GM21447 (cell line): ENCODE measurements around the gene ZSCAN31.
A peak's percentile ranks its signal among the peaks of the same experiment; 100 is the strongest.

Experiments
- ATAC-seq: cut with Tn5 transposase; IDR thresholded peaks from one replicate; pipeline ENCODE4 v1.9.1; 2021; ENCODE audit not compliant: unreplicated experiment

Gene ZSCAN31

DNA sequence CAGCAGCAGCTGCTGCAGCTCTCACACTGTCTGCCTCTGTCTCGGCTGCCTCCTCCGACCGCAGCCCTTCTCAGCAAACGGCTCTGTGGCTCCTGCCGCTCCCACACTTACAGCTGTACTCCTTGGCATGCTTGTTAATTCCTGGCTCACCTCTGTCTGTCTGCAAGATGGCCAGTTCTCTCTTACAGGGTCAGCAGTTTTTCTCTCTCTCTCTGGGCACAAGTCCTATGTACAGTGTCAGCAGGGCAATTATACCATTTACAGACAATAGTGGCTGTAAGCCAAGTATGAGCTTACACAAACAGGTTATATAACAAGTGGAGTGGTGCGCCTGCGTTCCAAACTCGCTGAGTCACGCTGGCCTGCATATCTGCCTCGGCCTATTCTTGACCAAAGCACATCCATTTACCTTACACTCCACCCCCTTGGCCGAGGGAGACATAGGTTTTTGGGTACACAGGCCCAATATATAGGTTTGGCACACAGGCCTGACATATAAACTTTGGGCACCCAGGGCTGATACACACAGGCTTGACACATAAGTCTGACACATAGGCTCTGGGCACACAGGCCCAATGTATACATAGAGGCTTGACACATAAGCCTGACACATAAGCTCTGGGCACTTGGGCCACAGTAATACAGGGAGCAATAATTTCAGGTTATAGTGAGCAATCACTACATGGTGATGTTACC is 18.2 kb upstream of the ZSCAN31 start:
- no peak for ATAC-seq

DNA sequence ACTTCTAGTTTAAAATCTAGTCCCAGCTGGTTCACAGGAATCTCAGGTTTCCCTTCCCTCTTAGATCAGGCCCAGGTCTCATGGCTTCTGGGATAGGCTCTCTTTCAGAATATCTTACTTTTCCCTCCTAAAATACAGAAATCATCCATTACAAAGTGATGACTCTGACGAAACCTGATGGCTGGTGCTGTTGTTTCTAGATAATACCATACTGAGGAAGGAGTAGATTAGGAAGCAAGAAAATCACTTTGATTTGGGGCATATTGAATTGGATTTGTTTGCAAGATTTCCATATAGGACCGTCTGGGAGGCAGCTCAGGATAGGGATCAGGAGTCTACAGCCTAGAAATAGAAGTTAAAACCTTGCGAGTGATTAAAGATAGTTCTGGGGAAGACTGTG is 17.4 kb upstream of the ZSCAN31 start:
- no peak for ATAC-seq

DNA sequence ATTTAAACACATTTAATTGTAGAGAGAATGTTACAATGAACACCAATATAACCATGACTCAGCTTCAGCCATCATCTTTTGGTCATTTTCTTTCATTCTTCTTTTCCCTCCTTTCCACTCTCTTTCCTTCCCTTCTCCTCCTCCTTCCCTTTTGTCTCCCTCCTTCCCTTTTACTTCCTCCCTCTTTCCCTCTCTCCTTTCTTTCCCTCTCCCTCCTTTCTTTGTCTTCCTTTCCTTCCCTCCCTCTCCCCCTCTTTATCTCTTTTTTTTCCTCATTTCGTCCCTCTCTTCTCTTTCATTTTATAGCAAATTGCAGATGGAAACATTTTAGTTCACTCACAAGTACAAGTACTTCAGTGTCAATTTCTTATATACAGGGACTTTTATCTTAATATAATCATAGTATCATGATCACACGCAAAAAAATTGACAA is 15.6 kb upstream of the ZSCAN31 start:
- no peak for ATAC-seq

DNA sequence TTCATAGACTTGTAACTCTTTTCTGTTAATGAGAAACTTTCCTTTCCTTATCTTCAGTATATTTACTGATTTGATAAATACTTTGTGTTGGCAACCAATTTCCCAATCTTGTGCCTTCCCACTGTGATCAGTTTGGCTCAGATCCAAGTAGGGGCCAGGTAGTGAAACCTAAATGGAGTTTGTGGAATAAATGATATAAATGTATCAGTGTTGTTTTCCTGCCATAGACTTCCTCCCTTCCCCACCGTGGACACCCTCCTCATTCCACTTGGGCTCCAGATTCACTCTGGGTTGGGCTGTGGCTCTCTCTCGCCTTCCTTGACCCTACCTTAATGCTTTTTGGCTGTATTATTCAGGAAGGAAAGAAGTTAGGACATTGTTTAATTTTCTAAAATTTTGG is 15.1 kb upstream of the ZSCAN31 start:
- ATAC-seq, result no peak

DNA sequence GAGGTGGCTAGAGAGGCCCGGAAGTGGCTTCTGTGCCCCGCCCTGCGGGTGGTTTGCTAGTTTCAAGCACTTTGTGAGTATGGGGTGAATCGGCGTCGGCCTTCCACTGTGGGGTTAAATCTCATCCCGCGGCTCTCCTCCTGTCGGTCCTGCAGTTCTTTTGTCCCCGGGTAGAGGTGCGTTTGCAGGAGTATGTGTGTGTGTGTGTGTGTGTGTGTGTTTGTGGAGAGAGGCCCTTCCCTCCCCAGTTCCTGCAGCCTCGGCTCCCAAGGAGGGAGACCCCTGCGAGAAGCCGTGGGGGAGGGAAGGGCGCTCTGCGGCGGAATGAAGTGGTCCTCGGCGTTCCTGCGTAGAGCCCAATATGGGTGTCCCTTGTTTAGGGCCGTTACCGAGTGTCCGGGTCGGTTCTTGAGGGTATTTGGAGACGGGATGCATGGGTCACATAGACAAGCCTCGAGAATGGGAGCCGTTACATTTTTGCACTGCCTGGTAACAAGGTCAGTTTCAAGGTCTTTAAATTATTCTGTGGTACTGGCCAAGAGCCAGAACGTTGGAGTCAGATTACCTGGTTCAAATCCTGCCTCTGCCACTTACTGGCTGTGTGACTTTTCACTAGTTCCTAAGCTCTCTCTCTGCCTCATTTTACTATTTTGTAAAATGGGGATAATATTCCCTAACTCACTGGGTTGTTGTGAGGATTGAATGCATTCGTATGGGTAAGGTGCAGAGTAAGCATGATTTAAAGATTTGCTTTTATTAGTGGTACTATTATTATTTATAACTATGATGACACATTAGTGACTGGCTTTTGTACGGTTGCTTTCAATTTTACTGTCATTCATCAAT is 14.2 kb upstream of the ZSCAN31 start, which contains the start of gene ZKSCAN3:
TSS of gene ZKSCAN3 (plus strand) at position 56 of the 846 bp plus-strand sequence. CDS start 9,640 bp downstream, outside the sequence.
- peak; percentile 98 for ATAC-seq

DNA sequence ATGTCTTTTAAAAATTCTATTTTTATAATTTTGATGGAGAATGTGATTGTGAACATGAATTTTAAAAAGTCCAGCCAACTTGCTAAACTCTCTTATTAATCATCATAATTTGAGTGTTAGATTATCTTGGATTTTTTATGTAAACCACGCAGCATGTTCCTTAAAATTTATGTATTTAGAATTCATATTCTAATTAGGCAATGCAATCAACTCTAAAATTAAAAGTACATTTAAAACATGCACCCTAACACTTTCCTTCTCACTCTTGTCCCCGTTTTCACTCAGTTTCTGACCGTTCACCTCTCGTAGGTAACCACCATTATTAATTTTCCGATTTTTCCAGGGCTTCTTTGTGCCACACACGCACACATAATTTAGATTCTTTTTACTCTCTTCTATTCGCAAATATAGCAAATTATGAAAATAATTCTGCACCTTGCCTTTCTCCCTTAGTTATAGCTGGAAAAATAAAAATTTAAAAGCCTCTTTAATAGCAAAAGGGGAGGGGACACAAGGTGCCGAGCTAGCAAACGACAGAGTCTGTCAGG is 13.5 kb upstream of the ZSCAN31 start:
- ATAC-seq, result no peak

DNA sequence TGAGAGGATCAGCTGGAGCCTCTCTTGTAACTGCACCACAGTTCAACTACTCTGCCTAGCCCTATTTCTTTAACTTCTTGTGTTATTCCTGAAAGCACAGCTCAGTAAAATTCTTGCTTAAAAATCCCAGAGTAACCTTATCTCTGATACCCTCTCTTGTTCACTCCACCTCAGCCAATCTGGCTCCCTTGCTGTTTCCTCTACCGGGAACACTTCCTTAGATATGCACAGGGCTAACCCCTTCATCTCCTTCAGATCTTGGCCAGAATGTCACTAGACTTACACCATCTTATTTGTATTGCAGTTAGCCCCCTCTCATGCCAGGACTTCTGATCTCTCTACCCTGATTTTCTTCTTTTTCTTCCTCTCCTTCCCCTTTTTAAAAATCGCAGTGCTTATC is 11.2 kb upstream of the ZSCAN31 start:
- ATAC-seq, result no peak

DNA sequence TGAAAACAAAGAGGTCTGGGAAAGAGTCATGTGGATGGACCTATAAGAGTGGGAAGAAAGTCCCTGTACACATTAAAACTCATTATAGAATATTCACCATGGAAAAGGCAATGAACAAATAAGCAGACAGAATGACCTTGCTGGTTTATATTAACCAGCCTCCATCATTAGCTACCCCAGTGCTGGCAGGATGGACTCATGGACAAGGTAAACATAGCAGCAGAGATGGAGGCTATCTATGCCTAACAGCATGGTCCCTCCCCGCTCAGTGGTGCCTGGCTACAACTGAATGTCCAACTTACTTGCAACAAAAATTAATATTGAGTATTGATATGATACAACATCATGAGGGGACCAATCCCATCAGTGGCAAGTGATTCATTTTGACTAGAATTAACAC is 9.3 kb upstream of the ZSCAN31 start:
- no peak for ATAC-seq

DNA sequence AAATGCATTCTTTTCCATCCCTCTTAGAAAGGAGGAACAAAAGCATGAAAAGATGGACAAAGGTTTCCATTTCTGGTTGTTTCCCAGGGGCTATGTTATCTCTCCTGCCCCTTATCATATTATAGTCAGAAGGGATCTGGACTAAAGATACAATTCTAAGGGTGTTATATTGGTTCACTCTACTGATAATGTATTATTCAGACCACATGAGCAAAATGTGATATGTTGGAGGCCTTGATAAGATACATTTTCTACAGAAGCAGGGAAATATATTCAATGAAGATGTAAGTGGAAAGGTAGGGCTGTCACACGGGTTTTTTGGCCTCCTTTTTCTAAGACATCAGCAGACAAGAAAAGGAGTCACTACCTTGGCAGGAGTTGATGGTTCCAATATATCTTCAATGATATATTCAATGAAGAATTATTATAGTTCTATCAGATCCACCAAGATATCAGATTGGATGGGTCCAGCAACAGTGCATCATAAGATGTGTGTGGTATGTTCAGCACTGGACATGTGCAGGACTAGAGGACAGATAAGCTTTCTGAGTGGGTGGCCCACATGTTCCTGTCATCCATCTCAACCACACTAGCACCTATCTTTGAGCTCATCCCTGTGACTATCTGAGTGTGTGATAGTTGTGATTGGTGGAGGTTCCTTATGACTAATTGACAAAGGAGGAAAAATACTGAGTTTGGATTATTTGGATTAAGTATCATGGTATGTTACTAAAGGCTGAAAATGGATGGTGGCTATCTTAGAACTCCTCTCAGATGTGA is 8.1 kb upstream of the ZSCAN31 start:
- no peak for ATAC-seq

DNA sequence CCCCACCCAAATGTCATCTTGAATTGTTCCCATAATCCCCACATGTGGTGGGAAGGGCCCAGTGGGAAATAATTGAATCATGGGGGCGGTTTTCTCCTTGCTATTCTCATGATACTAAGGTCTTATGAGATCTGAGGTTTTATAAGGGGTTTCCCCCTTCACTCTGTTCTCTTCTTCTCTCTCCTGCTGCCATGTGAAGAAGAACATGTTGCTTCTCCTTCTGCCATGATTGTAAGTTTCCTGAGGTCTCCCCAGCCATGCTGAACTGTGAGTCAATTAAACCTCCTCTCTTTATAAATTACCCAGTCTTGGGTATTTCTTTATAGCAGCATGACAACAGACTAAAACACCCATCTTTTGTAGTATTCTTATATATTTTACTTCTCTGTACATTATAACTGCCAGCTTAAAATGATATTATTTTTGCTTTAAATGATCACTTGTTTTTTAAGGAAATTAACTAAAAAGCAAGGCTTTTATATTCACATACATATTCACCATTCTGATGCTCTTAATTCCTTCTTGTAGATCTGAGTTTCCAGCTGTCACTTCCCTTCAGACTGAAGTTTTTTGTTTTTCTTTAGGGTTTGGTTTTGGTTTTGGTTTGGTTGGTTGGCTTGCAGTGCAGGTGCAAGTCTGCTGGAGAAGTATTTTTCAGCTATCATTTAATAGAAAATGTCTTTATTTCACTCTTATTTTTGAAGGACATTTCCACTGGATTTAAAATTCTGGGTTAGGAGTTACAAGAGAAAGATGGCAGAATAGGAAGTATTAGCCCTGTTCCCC is 4.6 kb upstream of the ZSCAN31 start:
- no peak for ATAC-seq

DNA sequence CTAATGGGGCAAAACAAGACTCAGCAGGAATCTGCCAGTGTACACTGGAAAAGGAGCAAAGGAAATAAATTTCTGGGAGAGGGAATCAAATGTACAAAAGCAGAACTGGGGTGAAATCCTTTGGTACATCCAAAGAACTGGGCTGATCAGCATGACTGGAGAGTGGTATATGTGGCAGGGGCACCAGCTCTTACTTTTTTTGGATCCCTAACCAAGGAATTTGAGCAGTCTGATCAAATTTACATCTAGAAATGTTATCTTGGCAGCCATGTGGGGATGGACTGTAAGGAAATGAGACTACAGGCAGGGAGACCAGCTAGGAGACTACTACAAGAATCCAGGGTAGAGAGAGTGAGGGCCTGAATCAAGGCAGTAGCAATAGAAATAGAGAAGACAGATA is 1.2 kb upstream of the ZSCAN31 start:
- no peak for ATAC-seq

DNA sequence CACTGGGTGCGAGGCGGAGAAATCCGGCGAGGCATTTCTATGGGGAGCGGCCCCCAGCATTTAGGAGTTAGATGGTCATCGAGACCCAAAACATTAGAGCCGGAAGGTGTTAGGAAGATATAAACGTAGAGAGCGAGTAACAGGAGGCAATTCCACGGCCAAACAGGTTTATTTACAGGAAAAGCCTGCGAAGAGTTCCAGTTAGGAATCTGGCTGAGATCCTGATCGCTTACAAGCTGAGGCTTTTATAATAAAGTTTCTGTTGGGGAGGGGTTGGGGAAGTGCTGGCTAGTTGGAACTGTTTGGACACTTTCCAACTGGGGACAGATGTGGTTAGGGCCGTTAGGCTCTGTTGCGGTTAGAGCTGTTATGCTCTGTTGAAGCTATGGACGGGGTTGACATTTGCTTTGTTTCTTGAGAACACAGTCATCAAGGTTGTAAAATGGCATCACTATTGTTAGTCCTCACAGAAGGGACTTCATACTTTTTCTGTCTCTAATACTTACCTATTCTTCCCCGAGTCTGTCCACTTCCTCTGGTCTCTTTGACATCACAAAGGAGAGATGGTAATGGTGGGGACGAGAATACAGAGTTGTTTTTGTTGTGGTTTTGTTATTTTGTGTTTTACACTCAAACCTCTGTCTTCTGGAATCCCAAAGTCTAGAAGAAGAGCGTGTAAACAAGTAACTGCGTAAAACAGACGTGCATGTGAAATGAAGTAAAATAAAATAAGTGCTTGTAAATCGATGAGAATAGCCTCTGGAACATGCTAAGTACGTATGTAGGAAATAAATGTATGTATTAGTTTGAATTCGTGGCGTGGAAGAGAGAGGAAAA is 554 bp upstream of the ZSCAN31 start:
- peak; percentile 48 for ATAC-seq

DNA sequence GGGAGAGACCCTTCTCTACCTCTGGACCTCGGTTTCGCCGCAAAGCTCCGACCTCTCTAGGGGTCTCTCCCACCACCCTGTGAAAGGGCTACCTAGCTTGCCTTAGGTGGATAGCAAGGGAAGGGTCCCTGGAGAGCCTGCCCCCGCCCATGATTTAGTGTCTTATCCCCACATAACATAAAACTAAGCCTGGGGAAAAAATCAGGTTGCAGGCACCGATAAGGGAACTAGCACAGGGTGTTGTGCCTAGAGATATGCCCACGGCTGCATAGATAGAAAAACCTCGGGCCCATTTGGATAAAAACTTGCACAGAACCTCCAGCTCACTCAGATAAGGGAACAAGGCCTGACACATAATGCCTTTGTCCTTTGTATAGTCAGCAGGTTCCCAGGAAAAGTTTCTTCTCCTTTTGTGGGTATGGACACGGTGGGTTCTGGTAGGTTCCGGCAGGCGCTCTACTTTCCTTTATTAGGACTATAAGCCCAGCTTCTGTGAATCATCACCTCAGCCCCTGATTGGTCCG is 846 bp downstream of the ZSCAN31 start:
- ATAC-seq, result no peak

DNA sequence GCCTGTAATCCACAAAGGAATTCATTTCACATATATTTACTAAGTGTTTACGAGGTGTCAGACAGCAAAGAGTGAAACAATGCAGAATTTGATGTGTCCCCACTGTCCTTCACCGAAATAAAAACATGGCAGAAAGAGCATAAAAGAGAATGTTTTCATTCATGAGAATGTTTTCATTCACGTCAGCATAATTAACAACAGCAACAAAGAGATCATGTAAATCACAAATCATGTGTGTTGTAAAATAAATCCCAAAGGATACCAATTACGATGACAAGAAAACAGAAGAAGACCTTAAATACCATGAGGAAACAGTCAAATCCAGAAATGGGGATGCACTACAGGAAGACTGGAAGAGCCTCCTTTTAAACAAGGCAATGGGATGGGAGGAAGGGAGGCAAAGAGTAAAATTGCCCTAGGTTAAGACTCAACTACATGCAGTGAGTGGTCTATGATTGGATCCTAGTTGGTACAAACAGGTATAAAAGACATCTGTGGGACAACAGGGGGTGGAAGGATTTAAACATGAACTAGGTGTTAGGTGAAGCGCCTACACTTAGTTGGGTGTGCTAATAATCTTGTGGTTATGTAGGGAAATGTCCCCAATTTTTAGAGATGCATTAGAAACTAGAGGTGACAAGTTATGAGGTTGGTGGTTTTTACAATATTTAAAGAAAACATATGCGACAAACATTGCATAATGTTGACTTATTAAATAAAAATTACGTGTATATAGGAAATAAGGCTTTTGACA is 1.5 kb downstream of the ZSCAN31 start:
- no peak for ATAC-seq

DNA sequence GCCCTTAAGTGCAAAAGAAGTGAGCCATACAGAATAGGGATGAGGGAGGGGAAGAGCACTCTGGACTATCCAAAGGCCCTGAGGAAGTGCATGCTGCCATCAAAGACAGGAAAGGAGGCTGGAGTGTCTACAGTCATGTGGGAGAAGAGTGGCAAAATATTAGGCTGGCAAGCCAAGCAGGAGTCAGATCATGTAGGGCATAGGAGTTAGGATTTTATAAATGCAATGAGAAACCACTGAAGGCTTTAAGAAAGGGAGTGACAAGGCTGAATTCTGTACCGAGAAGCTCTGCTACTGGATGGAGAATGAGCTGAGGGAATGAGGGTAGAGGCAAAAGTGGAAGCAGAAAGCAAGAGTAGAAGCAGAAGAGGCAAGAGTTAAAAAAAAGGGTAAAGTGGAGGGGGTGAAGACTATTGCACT is 2.3 kb downstream of the ZSCAN31 start:
- ATAC-seq, result no peak

DNA sequence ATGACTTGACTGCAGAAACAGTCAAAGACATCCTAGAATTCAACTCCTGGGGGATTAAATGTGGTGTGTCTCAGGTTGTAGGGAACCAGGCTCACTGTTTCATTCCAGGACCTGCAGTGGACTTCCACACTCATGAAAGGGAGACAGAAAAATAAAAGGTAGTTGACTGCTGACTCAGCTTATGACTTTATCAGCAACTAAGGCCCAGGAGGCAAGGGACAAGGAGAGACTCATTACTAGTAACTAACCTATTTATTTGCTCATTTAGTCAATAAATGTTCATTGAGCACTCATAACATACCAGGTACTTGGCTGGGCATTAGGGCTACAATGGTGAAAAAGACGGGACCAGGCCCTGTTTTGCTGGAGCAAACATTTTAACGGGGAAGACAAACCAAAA is 2.9 kb downstream of the ZSCAN31 start:
- no peak for ATAC-seq

DNA sequence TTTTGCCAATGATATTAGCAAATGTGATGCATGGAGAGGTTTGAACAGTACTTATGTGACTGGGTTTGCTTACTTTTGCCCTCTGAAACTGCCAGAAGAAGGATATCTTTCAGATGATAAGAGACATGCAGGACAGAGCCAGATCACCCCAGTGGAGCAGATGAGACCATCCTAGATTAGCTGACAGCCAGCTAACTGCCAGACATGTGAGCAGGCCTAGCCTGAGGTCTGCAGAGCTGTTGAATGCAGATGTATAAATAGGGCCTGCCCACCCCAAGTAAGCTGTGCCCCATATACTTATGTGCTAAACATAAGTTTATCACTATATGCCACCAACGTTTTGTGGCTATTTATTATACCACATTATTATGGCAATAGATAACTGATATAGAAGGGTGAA is 5.9 kb downstream of the ZSCAN31 start:
- no peak for ATAC-seq

DNA sequence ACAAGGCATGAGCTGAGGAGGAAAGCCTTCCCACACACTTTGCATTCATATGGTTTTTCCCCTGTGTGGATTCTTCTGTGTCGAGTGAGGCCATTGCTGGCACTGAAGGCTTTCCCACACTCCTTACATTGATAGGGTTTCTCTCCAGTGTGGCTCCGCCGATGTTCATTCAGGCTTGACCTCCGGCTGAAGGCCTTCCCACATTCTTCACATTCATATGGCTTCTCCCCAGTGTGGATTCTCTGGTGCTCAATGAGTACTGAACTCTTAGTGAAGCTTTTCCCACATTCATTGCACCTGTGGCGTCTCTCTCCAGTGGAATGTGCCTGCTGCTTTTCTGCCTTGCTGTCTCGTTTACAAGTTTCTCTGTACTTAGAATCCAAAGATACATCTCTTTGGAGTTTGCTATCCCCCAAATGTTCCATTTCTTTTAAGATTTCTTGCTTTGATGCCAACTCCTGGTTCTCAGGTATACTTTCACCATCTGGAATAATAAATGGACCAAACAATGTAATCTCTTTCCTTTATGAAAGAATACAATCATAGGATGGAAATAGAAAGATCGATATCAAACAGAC is 9.5 kb downstream of the ZSCAN31 start:
- ATAC-seq, result no peak
